ENCODE data around the gene MMP17.

MMP17 gene

DNA sequence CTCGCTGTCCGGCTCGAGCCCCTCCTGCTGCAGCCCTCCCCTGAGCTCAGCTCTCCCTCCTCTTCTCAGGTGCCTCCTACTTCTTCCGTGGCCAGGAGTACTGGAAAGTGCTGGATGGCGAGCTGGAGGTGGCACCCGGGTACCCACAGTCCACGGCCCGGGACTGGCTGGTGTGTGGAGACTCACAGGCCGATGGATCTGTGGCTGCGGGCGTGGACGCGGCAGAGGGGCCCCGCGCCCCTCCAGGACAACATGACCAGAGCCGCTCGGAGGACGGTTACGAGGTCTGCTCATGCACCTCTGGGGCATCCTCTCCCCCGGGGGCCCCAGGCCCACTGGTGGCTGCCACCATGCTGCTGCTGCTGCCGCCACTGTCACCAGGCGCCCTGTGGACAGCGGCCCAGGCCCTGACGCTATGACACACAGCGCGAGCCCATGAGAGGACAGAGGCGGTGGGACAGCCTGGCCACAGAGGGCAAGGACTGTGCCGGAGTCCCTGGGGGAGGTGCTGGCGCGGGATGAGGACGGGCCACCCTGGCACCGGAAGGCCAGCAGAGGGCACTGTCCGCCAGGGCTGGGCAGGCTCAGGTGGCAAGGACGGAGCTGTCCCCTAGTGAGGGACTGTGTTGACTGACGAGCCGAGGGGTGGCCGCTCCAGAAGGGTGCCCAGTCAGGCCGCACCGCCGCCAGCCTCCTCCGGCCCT, 22.8 kb downstream of the MMP17 start:
- DNase-seq = no peak

DNA sequence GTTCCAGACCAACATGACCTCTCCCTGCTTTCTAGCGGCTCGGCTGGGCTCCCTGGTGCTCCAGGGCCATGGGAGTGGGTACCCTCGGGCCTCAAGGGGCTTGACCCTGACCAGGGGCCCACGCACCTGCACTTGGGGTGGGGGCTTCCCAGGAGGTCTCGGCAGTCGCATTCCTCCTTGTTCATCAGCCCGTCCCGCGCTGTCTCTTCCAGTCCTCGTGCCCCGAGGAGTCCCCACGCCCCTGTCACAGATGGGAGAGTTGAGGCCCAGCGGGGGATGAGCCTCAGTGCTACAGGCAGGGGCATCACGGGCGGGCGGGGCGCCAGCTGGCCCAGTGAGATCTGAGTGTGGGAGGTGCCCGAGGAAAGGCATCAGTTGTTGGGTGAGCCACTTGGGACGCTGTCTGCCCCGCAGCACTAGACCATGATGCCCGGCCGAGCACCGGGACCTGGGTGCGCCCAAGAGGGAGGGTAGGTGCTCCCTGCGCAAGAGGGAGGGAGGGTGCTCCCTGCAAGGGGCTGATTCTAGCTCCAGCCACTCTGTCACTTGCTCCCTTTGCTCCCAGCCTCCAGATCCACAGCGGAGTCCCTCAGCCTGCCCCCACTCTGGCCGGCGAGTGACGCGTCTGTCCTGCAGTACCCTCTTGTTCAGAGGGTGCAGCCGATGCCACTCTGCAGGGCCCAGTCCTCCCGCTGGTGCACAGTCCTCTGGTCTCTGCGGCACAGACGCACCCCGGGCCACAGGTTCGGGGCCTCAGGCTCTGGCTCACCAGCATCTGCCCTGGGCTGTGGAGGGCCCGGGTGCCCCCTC, 23.8 kb downstream of the MMP17 start:
- no peak for DNase-seq

DNA sequence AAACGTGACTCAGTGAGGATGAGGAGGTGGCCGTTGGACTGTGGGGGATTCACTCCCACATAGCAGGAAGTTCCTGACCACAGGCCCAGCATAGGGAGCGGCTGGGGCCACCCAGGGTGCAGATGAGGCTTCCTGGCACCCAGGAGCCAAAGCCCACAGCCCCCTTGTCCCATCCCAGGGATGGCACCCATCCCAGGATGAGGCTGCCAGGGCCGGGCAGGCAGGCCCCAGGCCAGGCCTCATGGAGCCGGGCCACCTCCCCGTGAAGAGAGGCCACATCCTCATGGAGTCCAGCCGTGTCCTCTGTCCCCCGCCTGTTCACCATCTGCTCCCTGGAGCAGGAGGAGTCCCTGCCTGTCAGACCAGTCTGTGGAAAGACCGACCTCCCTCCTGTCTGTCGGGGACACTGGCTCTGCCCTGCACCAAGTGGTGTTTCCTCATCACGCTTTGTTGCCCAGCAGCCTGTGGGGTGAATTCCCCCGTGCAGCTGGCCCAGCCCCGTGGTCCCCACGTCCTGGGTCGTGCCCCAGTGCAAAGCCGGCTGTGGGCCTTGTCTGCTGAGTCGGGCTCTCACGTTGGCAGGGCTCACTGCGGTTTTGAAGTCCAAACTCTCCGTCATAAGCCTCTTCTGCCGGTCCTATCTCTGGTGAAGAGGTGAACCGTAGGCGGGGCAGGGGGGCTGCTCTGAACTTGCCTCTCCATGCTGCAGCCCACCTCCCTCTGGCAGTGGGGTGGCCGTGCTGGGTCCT, 24.5 kb downstream of the MMP17 start:
- no peak for DNase-seq

DNA sequence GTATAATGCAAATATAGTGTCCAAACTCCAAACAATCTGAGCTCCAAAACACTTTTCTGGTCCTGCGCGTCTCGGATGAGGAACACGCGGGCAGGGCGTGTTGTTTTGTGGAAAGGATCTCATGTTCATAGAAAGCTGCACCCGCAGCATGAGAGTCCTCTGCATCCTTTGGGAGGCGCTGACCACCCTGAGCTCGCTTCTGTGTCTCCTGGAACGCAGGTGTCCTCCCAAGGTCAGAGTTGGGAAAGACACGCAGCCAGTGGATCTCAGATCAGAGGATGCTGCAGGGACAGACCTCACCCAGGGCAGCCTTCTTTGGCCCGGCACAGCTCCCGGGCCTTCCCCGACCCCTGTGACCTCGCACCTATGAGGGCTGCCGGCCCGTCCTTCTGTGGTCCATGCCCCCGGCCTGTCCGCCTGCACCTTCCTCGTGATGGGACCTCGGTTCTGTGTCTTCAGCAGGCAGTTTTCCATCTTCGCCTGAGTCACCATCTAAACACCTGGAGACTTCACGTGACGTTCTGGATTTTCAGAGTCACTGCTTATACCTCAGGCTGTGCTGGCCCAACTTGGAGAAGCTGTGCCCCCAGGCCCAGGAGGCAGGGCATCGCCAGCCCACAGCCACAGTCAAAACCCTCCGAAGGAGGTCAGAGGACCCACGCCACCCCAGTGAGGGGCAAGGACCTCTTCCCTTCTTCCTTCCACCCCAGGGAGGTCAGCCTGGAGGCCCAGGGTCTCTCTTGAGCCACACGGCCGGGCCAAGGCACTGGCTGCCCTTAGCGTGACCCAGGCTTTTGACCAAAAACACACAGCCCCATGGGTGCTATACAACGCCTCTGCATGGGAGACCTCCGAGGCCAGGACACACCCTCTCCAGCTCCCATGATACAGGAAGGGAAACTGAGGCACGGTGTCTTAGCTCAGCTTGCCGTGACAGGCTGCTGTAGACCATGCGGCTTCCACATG, 25.9 kb downstream of the MMP17 start:
- no peak for DNase-seq

DNA sequence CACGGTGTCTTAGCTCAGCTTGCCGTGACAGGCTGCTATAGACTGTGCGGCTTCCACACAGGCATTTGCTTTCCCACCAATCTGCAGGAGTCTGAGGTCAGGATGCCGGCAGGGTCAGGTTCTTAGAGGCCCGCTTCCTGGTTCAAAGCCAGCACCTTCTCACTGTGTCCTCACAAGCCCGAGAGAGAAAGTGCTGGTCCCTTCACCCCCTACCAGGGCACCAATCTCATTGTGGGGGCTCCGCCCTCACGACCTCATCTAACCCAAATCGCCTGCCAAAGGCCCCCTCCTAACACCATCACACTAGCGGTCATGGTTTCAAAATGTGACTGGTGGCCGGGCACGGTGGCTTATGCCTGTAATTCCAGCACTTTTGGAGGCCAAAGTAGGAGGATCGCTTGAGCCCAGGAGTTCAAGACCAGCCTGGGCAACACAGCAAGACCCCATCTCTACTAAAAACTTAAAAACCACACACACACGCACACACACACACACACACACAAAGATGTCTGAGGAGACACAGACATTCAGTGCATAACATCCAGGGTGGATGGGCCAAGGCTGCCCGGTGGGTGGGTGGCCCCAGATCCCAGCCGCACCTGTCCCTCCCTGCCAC, 26.8 kb downstream of the MMP17 start:
- DNase-seq = no peak

DNA sequence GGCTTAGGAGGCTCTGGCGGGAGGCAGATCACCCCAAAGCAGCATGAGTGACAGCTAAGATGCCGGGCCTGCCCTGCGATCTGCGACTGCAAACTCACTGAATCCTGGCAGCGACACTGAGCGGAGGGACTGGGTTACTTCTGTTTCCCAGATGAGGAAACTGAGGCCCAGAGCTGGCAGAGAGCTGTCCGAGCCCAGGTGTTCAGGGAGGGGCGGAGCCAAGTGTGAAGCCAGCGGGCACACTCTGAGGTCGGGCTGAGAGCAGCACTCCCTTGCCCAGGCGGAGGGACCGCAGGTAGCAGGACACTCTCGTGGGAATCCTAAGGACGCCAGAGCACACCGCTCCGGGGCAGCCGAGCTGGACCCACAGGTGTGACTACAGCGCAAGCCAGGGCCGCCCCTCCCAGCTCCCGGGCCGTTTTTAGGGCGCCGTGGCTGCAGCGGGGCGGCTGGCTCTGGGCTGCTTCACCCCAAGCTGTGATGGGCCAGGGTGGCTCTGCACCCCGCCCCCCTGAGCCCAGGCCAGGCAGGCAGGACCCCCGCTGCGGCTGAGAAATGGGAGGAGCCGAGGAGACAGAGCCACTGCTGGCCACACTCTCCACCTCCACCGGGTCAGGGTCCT, 27.4 kb downstream of the MMP17 start:
- no peak for DNase-seq

DNA sequence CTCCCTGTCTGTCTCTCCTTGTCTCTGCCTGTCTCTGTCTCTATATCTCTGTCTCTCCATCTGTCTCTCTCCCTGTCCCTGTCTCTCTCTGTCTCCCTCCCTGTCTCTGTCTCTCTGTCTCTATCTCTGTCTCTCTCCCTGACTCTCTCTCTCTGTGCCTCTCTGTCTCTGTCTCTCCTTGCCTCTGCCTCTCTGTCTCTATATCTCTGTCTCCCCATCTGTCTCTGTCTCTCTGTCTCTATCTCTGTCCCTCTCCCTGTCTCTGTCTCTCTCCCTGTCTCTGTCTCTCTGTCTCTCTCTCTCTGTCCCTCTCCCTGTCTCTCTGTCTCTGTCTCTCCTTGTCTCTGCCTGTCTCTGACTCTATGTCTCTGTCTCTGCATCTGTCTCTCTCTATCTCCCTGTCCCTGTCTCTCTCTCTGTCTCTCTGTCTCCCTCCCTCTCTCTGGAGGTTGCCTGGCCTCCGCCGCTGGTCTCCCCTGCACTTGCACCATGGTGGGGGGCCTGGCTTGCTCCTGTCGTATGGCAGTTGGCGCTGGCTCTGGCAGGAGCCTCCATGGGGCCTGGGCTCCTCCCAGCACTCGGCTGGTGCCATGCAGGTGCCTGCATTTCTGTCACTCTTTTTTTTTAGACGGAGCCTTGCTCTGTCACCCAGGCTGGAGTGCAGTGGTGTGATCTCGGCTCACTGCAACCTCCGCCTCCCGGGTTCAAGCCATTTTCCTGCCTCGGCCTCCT, 28.3 kb downstream of the MMP17 start:
- DNase-seq = no peak

DNA sequence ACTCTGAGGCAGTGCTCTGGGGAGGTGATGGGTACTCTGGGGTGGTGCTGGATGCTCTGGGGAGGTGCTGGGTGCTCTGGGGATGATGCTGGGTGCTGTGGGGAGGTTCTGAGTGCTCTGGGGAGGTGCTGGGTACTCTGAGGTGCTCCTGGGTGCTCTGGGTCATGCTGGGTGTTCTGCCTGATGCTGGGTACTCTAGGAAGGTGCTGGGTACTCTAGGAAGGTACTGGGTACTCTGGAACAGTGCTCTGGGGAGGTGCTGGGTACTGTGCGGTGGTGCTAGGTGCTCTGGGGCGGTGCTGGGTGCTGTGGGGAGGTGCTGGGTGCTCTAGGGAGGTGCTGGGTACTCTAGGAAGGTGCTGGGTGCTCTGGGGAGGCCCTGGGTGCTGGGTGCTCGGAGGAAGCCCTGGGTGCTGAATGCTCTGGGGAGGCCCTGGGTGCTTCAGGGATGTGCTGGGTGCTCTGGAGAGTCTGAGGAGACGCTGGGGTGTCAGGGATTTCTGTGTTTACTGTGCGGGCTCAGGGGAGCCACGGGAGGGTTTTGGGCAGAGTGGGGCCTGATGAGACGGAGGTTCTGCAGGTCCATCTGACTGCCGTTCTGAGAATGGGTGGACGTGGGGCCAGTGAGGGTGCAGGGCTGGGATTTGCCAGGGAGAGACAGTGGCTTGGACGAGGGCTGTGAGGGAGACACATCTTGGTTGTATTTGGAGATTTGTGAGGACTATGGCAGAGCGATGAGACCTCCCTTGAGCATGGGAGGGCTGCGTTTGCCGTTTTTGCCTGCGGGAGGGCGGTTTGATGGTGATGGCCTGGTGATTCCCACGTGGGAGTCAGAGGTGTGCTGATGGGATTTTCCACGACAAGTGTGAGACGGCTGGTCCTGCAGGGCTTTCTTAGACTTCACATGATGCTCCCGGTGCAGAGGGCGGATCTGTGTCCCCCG, 30.0 kb downstream of the MMP17 start:
- no peak for DNase-seq

DNA sequence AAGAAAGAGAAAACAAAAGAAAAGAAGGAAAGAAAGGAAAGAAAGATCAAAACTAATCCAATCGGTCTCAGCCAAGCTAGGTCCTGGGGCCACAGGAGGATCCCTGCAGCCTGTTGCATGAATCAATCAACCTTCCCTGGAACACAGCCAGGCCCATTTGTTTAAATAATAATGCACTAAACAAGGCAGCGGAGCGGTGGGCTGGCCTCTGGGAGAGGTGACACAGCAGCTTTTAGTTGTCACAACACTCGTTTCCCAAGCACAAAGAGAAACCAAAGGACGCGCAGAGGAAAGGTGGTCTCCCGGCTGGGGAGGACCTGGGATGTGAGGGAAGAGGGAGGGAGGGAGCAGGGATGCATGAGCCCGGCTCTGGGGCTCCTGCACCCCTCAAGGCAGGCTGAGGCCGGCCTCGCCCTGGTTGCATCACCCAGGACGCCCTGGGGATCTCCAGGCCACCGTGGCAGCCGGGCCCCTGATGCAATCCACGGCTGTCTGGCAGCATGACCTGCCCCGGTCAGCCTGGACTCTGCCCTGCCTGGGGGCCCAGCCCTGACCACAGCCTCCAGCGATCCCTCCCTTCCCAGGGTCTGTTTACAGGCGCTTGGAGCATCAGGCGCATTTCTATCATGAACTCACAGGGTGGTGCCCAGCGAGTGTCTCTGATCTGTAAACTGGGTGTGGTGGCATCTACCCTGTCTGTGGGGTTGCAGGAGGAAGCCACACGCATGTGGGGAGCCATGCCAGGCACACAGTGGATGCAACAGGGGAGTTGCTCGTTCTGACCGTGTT, 32.5 kb downstream of the MMP17 start:
- DNase-seq = no peak

DNA sequence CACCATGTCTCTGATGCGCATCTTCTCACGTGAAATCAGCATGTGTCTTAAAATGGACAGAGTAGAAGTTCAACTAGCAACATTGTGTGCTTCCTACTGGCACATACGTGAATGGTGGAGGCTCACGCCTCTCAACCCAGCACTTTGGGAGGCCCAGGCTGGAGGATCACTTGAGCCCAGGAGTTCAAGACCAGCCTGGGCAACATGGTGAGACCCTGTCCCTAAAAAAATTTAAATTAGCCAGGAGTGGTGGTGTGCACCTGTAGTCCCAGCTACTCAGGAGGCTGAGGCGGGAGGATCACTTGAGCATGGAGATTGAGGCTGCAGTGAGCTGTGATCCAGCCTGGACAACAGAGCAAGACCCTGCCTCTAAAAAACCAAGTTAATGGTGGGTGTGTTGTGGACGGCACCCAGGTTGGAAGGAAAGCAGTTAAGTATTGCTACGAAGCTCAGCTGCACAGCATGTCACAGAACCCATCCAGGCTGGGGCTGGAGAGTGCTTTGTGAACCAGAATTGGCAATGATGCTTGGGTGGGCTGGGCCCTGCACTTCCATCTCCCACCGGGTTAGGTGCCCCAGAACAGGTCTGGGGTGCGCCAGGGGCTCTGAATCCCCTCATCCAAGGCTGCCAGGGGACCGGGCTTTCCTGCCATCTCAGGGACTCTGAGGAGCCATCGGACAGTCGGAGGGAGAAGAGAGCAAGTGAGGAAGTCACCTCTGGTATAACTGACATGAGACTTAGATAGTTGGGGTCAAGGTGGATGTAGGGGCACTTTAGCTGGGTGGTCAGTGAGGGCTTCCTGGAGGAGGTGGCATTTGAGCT, 33.3 kb downstream of the MMP17 start:
- DNase-seq = no peak

DNA sequence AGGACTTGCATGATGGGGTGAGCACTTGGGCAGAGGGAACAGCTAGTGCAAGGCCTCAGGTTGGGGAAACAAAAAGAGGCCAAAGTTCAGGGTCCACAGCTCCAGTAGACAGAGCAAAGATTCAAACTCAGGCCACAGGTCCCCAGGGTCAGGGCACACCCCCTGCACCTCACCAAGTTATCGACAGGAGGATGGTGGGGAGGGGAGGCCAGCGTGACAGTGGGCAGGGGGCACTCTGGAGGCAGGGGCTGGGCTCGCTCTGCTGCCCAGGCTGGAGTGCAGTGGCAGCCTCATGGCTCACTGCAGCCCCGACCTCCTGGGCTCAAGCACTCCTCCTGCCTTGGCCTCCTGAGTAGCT, 33.9 kb downstream of the MMP17 start:
- DNase-seq = no peak

DNA sequence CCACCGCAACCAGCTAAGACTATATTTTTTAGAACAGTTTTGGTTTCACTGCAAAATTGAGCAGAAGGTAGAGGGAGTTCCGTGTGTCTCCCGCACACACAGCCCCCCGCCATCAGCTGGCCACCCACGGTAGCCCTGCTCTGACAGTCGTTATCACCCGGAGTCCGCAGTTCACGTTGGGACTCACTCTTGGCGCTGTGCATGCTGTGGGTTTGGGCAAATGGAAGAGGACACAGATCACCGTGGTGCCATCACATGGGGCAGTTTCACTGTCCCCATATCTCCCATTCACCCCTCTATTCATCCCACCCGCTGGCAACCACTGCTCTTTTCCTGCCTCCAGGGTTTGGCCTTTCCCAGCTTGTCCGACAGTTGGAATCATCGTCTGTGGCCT, 34.4 kb downstream of the MMP17 start:
- no peak for DNase-seq

DNA sequence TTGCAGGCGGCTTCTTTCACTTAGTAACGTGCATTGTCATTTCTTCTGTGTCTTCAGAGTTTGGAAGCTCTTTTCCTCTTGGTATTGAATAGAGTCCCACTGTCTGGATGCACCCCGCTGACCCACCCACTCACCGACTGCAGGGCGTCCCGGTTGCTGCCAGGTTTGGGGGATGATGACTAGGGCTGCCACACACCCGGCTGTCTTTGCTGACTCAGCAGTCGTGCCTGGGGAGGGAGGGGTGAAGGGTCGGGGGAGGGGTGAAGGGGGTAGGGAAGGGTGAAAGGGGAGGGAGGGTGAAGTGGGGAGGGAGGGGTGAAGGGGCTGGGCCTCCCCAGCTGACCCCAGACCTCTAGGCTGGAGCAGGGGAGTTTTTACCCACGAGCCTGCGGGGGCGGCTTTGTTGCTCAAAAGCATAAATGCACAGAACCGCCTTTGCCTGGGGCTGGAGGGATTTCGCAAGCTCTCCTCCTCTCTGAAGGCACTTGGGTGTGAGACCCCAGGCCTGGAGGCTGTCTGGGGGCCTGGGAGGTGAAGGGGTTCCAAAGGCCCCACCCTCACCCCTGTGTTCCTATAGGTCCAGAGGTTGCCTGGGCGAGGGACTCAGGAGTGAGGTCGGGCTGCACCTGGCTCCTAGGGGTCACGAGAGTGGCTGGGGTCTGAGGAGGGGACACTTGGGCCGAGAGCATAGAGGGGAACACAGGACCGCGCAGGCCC, 35.0 kb downstream of the MMP17 start:
- DNase-seq = no peak

DNA sequence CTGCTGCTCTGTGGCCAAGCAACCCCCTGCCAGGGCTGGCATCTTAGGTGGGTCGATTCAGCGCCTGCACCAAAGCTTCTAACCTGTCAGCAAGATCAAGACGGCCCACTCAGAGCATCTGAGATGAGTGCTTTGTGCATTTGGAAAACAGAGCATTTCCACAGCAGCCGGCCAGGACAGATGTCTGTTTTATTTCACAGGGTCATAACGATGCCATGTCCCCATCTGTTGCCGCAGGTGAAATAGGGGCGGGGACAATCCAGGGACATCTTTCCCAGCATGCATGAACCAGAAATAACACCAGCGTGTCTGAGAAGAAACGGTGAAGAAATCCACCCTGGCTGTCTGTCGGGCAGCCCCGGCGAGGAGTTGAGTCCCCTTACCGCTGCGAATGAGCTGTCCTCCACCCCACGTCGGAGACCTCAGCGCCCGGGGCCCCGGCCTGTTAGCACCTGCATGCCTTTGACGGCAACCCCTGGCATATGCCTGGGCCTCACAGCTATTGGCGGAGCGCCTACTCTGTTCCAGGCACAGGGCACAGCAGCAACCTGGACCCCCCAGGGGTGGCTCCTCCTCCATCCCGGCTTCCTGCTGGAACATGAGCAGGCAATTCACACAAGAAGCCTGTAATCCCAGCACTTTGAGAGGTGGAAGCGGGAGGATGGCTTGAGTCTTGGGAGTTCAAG, 35.7 kb downstream of the MMP17 start:
- DNase-seq = no peak

DNA sequence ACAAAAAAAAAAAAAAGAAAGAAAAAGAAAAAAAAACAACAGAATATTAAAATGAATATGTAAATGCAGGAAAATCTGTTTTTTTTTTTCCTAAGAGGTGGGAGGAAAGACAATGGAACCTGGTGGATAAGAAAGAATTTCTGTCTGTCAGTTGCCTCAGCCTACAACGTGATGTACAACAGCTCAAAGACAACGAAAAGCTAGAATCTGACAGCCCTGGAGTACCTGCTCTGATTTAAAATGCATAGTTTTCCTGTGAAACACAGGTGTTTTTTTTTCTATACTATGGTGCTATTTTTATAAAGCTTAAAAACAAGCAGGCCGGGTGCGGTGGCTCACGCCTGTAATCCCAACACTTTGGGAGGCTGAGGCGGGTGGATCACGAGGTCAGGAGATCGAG, 36.3 kb downstream of the MMP17 start:
- no peak for DNase-seq

DNA sequence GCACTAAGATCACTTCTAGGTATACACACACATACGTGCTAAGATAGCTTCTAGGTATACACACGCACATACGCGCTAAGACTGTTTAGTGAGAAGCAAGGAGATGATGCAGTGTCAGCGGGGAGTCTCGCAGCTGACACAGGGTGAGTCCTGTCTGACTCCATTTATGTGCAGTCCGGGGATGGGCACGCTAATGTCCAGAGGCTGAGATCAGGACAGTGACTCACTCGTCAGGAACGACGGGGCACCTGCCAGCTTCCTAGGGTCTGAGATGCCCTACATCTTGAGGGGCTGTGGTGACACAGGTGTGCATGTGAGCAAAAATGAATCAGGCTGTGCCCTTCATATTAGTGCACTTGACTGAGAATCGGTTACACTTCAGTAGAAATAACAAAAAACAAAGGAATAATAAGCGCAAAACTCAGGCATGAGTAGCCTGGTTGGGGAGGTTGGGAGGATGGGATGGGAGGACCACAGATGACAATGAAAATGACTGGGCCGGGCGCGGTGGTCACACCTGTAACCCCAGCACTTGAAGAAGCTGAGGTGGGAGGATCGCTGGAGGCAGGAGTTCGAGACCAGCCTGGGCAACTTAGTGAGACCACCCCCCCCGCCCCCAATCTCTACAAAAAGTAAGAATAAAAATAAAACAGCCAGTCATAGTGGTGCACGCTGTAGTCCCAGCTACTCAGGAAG, 37.1 kb downstream of the MMP17 start:
- no peak for DNase-seq
